HUES48 (cell line): ENCODE measurements around the gene CDK5RAP2.

ENCODE experiments used
- H3K27ac ChIP-seq: one replicate; pipeline ENCODE4 v1.7.0; 2013; ENCODE audit warnings: low read depth, low read length, inconsistent platforms
- H3K27me3 ChIP-seq: 2 replicates; pipeline ENCODE4 v1.6.1; 2013; ENCODE audit warnings: mild to moderate bottlenecking, low read length; ENCODE audit not compliant: control insufficient read depth, insufficient read depth
- H3K36me3 ChIP-seq: 2 replicates; pipeline ENCODE4 v1.6.1; 2013; ENCODE audit warnings: low read length; ENCODE audit not compliant: control insufficient read depth, insufficient read depth
- H3K4me1 ChIP-seq: 2 replicates; pipeline ENCODE4 v1.6.1; 2013; ENCODE audit warnings: mild to moderate bottlenecking, low read length; ENCODE audit not compliant: control insufficient read depth, insufficient read depth
- H3K4me3 ChIP-seq: 2 replicates; pipeline ENCODE4 v1.5.1; 2013; ENCODE audit warnings: mild to moderate bottlenecking, low read depth, low read length
- H3K9ac ChIP-seq: 2 replicates; pipeline ENCODE4 v1.6.1; 2013; ENCODE audit warnings: mild to moderate bottlenecking, low read depth, low read length, moderate library complexity
- H3K9me3 ChIP-seq: 2 replicates; pipeline ENCODE4 v1.6.1; 2013; ENCODE audit warnings: low read length; ENCODE audit not compliant: control insufficient read depth, insufficient read depth

CDK5RAP2 gene

GRCh38 chr9:120587328-120587727 is 7.4 kb upstream of the CDK5RAP2 start:
- H3K4me1 ChIP-seq, result peaks cover 4% of the 10 kb centered on the region; the same call in 1 of the 2 replicates
- H3K27me3 ChIP-seq, result no peaks in the 10 kb centered on the region
- H3K27ac ChIP-seq, result no peak overlapping the region
- no peaks in the 10 kb centered on the region for H3K36me3 ChIP-seq
- no peak overlapping the region for H3K9ac ChIP-seq
- H3K9me3 ChIP-seq, result no peaks in the 10 kb centered on the region
- no peak overlapping the region for H3K4me3 ChIP-seq

GRCh38 chr9:120583958-120584369 is 4.0 kb upstream of the CDK5RAP2 start:
- H3K27ac ChIP-seq, result no peak overlapping the region
- no peak overlapping the region for H3K9ac ChIP-seq
- peaks cover 5% of the 10 kb centered on the region for H3K4me1 ChIP-seq
- H3K4me3 ChIP-seq, result no peak overlapping the region
- no peaks in the 10 kb centered on the region for H3K36me3 ChIP-seq
- H3K27me3 ChIP-seq, result no peaks in the 10 kb centered on the region
- H3K9me3 ChIP-seq, result no peaks in the 10 kb centered on the region

GRCh38 chr9:120579139-120580050 is 572 bp downstream of the CDK5RAP2 start:
- no peaks in the 10 kb centered on the region for H3K9me3 ChIP-seq
- H3K9ac ChIP-seq, result peak overlapping the region; percentile 75
- H3K27ac ChIP-seq, result peak overlapping the region; percentile 84
- peaks cover 4% of the 10 kb centered on the region; the same call in 1 of the 2 replicates for H3K4me1 ChIP-seq
- no peaks in the 10 kb centered on the region; the same call in 1 of the 2 replicates for H3K36me3 ChIP-seq
- H3K4me3 ChIP-seq, result peak overlapping the region; percentile 93
- H3K27me3 ChIP-seq, result no peaks in the 10 kb centered on the region

- Histone ChIP-seq H3K4me1 (peaks cover 4% of the 10 kb centered on the region; the same call in 1 of the 2 replicates), H3K36me3 (peaks cover 30% of the 10 kb centered on the region), H3K27ac (no peak overlapping the region), H3K4me3 (no peak overlapping the region), H3K27me3 (no peaks in the 10 kb centered on the region), H3K9me3 (no peaks in the 10 kb centered on the region), H3K9ac (no peak overlapping the region)
Observed at GRCh38 chr9:120574473-120574872, 5.5 kb downstream of the CDK5RAP2 start.

GRCh38 chr9:120572472-120572871 is 7.5 kb downstream of the CDK5RAP2 start:
- Histone ChIP-seq H3K27ac (no peak overlapping the region), H3K4me3 (no peak overlapping the region), H3K36me3 (peaks cover 50% of the 10 kb centered on the region), H3K4me1 (no peaks in the 10 kb centered on the region), H3K27me3 (no peaks in the 10 kb centered on the region), H3K9ac (no peak overlapping the region), H3K9me3 (no peaks in the 10 kb centered on the region)

GRCh38 chr9:120571443-120572257 is 8.3 kb downstream of the CDK5RAP2 start:
- H3K36me3 ChIP-seq, result peaks cover 58% of the 10 kb centered on the region
- no peak overlapping the region for H3K9ac ChIP-seq
- no peaks in the 10 kb centered on the region for H3K9me3 ChIP-seq
- H3K27me3 ChIP-seq, result no peaks in the 10 kb centered on the region
- H3K27ac ChIP-seq, result peak overlapping the region; percentile 53
- no peaks in the 10 kb centered on the region for H3K4me1 ChIP-seq
- H3K4me3 ChIP-seq, result no peak overlapping the region

- H3K4me1 ChIP-seq, result no peaks in the 10 kb centered on the region
- H3K27ac ChIP-seq, result no peak overlapping the region
- peaks cover 72% of the 10 kb centered on the region for H3K36me3 ChIP-seq
- H3K9me3 ChIP-seq, result no peaks in the 10 kb centered on the region
- no peak overlapping the region for H3K9ac ChIP-seq
- H3K27me3 ChIP-seq, result no peaks in the 10 kb centered on the region
- H3K4me3 ChIP-seq, result no peak overlapping the region
Observed at GRCh38 chr9:120570296-120570695, 9.7 kb downstream of the CDK5RAP2 start.

GRCh38 chr9:120569556-120569955 is 10.4 kb downstream of the CDK5RAP2 start:
- Histone ChIP-seq H3K27me3 (no peaks in the 10 kb centered on the region), H3K9ac (no peak overlapping the region), H3K27ac (no peak overlapping the region), H3K36me3 (peaks cover 75% of the 10 kb centered on the region), H3K4me3 (no peak overlapping the region), H3K4me1 (no peaks in the 10 kb centered on the region), H3K9me3 (no peaks in the 10 kb centered on the region)

- Histone ChIP-seq H3K27ac (no peak overlapping the region), H3K4me1 (no peaks in the 10 kb centered on the region), H3K9me3 (no peaks in the 10 kb centered on the region), H3K9ac (no peak overlapping the region), H3K27me3 (no peaks in the 10 kb centered on the region), H3K4me3 (no peak overlapping the region), H3K36me3 (peaks cover 77% of the 10 kb centered on the region)
Observed at GRCh38 chr9:120568816-120569215, 11.2 kb downstream of the CDK5RAP2 start.

GRCh38 chr9:120567874-120568273 is 12.1 kb downstream of the CDK5RAP2 start:
- Histone ChIP-seq H3K27ac (no peak overlapping the region), H3K9ac (no peak overlapping the region), H3K4me1 (no peaks in the 10 kb centered on the region), H3K27me3 (no peaks in the 10 kb centered on the region), H3K9me3 (no peaks in the 10 kb centered on the region), H3K4me3 (no peak overlapping the region), H3K36me3 (peaks cover 84% of the 10 kb centered on the region)

GRCh38 chr9:120567081-120567480 is 12.9 kb downstream of the CDK5RAP2 start:
- peaks cover 82% of the 10 kb centered on the region for H3K36me3 ChIP-seq
- no peak overlapping the region for H3K9ac ChIP-seq

More at GRCh38 chr9:120567081-120567480, 12.9 kb downstream of the CDK5RAP2 start:
- no peak overlapping the region for H3K27ac ChIP-seq
- no peaks in the 10 kb centered on the region for H3K9me3 ChIP-seq
- H3K4me1 ChIP-seq, result no peaks in the 10 kb centered on the region
- no peak overlapping the region for H3K4me3 ChIP-seq
- H3K27me3 ChIP-seq, result no peaks in the 10 kb centered on the region
